Forelimb muscle (tissue), 1 donor: ENCODE results near the gene ATP9A. TPM values are rescaled to one million over a fixed set of nuclear protein-coding genes. Genes with fewer than 3 reads are reported as not detected.
"Not testable (repeated sequence)": the region's sequence is repeated elsewhere in the genome, so short reads cannot be mapped to it uniquely, and the experiment has no call there.

Source experiments
- DNase-seq: peaks from one replicate; pipeline ENCODE4 v3.0.0-alpha.2; 2013; ENCODE audit warnings: low read depth
- polyA plus RNA-seq: library from polyadenylated mRNA; unstranded; fragments of 120-200 nt; gene quantifications from one replicate; pipeline ENCODE4 v1.2.1, GENCODE V29; 2013; ENCODE audit not compliant: insufficient read length

The ATP9A gene
- polyA plus RNA-seq, 1 donor, result 63.3 TPM

DNA sequence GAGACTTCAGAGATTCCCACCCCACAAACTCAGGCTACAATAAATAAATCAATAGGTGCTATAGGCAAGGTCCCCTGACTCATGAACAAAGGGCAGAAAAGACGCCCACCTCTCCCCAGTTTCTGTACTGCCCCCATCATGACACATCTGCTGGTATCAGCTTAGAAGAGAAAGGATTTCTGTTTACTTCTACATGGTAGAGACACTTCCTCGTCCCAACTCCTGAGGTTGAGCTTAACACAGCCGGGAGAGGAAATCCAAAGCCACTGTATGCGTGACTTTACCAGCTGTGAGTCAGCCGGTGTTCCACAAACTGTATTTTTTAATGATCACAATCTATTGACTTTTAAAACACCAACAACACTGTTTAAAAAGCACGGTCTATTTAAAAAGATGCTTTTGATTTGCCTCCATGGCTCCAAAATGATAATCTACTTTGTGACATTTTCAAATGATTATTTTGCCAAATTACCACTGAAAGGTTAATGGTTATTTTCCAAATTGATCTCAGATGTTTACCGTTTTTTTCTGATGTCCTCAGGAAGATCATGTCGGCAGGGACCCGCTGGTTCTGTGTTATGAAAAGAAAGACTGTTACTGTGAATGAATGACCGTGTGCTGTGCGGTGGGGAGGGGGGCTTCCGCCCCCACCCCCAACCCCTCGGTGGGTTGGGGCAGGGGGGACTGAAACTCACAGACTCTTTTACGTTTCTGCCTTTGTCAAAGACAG is 72.5 kb downstream of the ATP9A start:
- no peak for DNase-seq

DNA sequence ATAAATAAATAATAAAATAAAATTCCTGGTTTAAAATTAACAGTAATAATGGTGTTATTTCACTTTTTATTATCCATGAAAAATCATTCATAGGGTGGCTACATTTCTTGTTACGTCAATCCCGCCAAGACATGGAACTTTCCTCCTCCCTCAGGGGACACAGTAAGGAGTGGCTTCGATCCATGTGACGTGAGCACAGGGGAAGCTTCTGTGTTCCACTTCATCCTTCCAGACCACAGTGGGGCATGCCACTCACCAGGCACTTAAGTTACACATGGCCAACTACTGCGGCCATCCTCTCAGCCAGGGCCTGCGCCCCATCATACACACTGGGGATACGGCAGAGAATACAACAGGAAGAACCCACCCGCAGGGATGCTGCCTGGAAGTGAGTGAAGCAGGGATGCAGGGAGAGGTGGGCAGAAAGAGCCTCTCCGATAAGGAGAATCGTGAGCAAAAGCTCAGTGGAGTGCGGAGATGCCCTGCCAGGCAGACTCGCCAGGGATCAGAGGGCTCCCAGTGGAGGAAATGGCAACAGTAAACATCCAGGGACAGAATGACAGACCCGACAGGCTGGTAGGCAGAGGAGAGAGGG is 75.3 kb downstream of the ATP9A start:
- no peak for DNase-seq

DNA sequence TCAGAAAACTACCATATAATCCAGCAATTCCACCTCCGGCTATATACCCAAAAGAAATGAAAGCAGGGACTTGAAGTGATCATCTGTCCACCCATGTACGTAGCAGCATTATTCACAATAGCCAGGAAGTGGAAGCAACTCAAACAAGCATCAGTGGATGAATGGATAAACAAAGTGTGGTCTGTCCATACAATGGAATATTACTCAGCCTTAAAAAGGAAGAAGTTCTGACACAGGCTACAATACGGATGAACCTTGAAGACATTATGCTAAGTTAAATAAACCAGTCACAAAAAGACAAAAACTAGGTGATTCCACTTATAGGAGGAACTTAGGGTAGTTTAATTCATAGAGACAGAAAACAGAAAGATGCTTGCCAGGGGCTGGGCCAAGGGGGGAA is 76.5 kb downstream of the ATP9A start:
- DNase-seq, result no peak

DNA sequence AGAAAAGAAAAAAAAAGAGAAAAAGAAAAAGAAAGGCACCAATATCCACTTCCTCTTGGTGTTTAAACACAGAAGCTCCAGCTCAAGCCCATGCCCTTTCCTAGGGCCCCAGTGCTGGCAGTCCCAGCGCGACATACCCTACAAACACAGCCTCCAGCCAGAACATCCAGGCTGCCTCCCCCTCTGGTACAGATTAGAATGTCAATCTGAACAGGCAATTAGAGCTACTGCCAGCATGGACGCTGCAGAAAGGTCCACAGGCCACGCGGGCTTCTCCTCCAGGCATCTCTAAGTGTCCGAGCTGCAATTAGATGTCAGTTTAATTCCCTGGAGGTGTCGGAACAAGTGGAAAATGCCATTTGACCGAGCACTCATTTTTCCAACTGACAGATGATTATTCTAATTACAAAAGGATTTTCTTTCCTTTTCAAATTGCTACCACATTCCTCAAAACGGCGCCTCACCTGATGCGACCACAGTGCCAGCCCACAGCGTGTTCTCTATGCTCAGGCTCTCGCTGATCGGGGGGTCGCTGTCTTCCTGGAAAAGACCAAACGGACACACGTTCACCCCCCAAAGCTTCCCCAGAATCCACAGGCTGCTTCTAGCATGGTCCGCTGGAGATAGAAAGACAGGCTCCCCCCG is 79.5 kb downstream of the ATP9A start:
- no peak for DNase-seq

DNA sequence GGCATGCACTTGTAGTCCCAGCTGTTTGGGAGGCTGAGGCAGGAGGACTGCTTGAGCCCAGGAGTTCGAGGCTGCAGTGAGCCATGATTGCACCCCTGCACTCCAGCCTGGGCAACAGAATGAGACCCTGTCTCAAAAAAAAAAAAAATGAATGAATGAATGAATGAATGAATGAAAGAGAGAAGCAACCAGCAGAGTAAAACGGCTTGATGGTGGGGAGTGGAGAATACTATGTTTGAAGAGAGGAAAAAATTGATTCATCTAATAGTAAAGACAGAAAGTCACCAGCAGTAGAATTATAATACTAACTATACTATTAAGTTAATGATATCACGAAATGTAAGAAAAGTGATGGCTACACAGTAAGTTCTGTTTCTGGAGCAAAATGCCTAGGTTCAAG is 80.6 kb downstream of the ATP9A start:
- no peak for DNase-seq

DNA sequence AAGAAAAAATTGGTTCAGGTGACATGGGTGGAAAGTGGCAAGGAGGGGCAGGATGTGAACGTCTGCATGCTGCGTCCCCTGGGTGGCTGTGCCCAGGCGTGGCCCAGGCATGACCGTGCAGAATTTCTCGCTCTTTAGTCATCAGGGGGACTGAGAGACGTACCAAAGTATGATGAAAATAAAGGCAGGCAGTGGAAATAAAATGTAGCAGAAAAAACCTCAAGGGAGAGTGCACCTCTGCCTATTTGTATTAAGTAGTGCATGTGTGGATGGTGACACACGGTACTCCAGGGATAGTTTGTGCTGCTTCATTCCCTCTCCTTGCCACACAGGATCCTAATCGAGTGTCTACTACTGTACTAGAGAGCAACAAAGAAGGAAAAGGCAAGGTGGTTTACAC is 81.1 kb downstream of the ATP9A start:
- no peak for DNase-seq

DNA sequence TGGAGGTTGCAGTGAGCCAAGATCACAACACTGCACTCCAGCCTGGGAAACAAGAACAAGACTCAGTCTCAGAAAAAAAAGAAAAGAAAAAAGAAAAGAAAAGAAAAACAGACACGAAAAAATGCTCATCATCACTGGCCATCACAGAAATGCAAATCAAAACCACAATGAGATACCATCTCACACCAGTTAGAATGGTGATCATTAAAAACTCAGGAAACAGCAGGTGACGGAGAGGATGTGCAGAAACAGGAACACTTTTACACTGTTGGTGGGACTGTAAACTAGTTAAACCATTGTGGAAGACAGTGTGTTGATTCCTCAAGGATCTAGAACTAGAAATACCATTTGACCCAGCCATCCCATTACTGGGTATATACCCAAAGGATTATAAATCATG is 82.7 kb downstream of the ATP9A start:
- DNase-seq, result not testable (repeated sequence)

DNA sequence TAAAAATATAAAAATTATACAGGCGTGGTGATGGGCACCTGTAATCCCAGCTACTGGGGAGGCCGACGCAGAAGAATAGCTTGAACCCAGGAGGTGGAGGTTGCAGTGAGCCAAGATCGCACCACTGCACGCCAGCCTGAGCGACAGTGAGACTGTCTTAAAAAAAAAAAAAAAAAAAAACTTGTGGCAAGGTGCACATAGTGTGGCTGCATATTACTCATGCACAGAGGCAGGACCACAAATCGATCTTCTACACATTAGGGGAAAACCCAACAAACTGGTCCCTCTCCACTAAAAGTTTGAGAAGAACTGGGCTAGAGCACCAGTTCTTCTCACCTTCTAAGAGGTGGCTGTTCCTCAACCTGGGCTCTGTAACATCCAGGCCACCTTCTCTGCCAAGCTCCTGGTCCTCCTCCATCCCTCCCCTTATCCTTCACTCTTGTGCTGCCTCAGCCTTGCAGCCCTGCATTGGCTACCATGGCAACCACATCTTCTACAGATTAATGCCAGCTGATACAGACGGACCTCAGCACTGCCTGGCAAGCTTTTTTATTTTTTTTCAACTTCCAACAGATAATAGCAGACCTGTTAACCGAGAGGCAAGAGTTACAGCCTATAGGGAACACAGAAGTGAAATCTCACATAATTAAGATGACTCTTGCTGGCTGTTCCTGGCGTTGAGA is 88.0 kb downstream of the ATP9A start:
- no peak for DNase-seq

DNA sequence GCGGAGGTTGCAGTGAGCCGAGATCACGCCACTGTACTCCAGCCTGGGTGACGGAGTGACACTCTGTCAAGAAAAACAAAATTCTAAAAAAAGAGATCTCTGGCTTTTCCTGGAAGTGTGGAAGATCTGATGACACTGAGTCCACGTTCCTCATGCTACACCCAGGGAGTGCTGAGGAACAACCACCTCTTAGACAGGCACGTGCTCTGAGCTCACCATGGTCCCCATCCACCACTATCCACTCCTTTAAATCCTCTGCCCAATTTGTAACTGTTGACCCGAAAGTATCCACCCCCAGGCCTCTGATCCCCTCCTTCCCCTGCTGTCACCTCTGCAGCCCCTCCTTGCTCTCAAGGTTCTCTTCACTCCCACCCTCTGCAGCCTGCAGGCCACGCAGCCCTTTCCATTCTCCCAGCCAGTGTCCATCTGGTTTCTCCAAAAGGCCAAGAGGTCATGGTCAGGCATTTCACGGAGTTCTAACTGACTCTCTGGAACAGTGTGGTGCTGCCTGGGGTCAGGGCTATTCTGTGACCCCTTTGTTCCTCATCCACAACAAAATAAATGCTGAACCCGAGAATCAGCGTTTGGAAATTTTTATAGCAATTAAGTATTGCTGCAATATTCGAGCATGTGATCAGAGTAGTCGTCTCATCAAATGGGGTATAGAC is 88.8 kb downstream of the ATP9A start:
- no peak for DNase-seq

DNA sequence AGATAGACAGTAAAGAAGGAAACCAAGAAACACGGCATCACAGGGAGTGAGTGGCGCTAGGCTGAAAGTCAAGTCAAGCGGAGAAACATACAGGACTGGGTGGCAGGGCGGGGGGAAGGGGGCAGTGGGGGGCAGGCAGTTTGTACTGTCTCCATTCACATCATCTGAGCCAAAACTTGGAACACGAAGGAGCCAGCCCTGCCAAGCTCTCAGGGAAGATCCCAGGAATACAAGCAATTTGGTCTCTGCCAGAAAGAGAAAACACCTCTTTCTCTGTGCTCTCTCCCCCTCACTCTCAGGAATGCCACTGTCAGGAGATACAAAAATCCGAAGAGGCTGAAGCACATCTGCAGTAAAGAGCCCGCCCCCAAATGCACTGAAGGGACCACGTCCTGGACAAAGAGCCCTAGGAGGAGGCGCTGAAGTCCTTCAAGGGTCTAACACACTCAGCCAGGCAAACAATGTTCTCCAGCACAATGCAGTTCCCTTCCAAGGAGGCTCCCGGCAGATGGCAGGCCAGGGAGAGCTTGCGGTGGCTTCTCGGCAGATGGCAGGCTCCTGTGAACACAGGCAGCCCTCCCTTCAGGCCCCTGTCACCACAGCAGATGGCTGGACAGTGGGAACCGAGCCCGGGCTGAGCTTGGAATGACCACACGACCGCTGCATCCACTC is 90.0 kb downstream of the ATP9A start:
- DNase-seq, result no peak

DNA sequence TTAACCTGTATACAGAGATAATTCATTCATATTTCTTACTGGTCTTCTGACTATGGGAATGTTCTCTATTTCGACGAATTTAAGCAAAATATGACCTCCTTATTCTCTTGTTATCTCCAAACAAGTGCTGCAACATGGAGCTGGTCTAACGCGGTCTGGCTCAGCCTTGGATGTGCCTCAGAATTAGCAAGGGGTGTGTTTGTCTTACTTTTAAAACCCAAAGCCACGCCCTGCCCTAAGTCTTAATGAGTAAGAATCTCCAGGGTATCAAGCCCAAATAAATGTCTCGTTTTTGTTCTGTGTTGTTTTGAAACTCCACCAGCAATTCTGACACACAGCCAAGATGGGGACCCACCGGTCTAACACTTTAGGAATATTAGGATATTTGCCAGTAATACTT is 99.2 kb downstream of the ATP9A start:
- DNase-seq, result no peak

DNA sequence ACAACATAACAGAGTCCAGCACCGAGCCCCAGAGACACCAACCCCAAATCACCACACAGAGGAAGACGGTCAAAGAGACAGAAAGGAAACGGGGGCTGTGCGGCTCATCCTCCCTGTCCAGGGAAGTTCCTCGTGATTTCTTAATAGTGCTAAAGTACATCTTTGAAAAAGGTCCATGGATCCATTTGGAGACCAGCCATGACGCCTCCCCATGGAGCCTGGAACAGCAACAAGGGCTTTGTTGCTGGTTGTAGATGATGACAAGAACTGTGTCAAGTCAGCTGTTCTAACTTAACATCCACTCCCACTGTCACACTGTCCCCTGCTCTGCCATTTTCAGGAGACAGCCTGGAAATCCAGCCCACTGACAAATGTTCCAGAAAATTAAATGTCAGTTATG is 99.7 kb downstream of the ATP9A start:
- DNase-seq, result no peak

DNA sequence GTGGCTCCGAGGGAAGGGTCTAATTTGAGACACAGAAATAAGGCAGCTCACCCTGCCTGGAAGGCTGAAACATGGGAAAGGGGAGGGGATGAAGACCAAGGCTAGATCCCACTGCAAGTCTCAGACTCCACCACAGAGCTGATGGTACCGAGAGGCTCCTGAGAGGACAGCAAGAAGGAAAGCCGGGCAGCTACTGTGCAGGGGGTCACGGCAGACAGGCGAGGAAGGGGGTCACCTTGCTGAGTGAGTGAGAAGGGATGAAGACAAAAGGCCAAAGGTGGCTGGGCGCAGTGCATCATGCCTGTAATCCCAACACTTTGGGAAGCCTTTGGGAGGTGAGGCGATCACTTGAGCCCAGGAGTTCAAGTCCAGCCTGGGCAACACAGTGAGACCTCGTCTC is 100.7 kb downstream of the ATP9A start:
- DNase-seq, result no peak

DNA sequence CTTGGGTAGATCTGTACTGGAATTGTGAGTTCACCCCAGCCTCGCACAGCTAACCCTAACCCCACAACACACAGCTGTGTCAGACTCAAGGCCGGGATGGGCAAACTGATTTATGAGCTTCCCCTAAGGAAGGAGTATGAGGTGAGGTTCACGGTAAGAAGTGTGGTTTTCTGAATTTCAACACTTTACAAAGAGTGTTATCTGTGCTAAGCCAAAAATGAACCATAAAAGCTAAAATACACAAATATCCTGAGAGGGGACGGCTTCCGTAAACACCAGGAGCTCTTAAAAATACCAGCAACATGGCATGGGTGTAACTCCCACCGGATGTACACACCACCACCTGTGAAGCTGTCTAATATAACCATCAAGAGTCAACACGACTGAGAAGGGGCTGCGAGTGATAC is 101.2 kb downstream of the ATP9A start:
- DNase-seq, result no peak

DNA sequence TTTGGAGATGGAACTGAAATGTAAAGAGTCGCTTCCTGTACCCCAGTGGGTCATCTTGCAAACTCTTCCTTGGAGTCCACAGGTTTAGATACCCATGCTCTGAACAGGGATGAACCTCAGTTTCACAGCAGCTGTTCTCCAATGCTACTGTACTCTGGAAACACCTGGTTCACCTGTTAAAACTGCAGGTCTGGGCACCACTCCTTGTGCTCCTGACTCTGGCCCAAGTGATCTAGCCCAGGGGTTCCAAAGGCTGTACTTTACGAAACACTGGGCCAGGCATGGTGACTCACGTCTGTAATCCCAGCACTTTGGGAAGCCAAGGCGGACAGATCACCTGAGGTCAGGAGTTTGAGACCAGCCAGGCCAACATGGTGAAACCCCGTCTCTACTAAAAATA is 102.1 kb downstream of the ATP9A start:
- no peak for DNase-seq

DNA sequence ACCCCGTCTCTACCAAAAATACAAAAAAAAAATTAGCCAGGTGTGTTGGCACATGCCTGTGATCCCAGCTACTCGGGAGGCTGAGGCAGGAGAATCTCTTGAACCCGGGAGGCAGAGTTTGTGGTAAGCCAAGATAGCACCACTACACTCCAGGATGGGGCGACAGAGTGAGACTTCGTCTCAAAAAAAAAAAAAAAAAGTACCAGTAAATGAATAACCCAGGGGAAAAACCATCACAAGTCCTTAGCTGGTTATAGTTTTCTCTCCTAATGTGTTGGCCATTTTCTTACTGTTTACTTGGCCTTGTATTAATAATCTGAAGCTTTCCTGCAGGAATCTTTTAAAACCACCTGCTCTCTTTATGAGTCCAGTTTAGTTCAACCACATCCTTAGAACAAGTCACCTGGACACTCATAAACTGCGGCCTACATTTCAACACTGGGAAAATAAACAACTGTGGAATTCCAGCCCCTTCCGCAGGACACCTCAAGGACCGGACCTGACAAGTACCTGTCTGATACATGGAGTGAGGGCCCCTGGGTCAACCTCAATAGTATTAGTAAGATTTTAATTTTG is 102.6 kb downstream of the ATP9A start:
- DNase-seq, result no peak

DNA sequence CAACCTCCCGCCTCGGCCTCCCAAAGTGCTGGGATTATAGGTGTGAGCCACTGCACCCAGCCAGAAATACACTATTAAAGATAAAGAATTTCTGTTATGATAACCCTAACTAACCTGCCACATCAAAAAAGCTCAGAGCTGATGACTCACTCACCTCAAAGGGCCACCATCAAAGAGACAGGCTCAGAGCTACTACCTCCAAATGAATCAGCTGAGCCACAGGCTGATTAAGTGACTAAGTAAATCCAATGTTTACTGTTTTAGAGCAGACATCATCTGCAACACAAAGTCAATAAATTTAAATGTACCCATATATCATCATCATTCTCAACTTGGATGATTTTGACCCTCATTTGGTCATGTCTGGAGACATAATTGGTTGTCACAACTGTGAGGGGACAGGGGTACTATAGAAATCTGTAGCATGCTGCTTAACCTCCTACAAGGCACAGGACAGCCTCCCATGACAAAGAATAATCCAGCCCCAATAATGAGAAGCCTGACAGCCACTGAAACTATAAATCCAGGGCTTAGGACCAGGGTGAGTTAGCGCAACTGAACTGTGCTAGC is 106.5 kb downstream of the ATP9A start:
- no peak for DNase-seq

DNA sequence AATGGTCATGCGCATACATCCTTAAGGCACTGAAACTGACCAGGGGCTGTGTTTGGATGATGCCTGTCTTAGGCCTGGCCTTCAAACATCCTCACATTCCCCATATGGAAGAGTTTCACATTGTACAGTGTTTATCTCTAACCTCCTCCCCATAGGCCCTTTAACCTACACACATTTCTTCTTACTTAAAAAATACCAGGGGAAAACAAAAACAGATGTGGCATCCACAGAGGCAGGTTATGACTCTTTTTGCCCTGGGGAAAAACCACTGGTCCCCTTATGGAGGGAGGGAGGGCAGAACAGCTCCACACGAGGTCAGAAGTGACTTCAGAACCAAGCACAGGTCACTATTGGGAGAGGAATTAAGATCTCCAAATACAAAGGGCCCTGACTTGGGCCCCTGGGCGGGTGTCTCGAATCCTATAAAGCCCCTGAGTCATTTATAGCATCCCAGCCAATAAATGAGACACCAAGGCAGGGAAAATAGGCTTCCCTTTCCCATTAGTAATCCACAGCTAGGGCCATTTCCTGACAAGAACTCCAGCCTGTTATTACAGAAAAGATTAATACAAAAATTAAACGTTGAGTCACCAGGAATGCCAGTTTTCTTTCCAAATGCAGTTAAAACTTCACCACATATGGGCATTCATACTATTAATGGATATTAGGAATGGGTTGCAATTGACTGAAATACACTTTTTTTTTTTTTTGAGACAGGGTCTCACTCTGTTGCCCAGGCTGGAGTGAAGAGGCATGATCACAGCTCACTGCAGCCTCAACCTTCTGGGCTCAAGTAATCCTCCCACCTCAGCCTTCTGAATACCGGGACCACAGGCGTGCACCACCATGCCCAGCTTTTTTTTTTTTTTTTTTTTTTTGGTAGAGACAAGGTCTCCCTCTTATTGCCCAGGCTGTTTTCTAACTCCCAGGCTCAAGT is 107.2 kb downstream of the ATP9A start:
- DNase-seq, result no peak

DNA sequence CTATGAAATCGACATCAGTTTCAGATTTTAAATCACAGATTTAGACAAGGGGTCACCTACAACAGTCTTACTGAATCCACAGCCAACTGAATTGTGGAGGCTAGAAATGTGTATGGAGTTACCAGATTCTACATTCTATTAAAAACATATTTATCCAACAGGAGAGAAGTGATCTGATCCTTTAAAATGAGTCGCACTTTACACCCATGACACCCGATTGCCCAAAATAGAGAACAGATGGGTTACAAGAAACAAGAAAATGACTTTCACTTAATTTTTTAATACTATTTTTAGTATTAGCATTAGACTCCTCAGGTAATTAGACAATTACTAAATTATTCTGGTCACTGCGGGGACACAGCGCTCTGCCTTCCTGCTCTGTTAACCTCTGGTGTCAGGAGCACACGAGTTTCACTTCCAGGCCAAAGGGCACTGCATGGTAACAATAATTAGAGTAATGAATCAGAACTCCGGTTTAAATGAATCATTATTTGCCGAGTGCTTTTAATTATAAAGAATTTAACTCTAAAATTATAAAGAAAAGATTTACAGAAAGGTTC is 108.6 kb downstream of the ATP9A start:
- DNase-seq, result no peak
